ENCODE results near the gene PLA2G2C. TPM values are rescaled to one million over a fixed set of nuclear protein-coding genes. Genes with fewer than 3 reads are reported as not detected.
"Not testable (repeated sequence)": the region's sequence is repeated elsewhere in the genome, so short reads cannot be mapped to it uniquely, and the experiment has no call there.

The PLA2G2C gene, protein sequence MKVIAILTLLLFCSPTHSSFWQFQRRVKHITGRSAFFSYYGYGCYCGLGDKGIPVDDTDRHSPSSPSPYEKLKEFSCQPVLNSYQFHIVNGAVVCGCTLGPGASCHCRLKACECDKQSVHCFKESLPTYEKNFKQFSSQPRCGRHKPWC
- not detected for polyA plus RNA-seq

DNA sequence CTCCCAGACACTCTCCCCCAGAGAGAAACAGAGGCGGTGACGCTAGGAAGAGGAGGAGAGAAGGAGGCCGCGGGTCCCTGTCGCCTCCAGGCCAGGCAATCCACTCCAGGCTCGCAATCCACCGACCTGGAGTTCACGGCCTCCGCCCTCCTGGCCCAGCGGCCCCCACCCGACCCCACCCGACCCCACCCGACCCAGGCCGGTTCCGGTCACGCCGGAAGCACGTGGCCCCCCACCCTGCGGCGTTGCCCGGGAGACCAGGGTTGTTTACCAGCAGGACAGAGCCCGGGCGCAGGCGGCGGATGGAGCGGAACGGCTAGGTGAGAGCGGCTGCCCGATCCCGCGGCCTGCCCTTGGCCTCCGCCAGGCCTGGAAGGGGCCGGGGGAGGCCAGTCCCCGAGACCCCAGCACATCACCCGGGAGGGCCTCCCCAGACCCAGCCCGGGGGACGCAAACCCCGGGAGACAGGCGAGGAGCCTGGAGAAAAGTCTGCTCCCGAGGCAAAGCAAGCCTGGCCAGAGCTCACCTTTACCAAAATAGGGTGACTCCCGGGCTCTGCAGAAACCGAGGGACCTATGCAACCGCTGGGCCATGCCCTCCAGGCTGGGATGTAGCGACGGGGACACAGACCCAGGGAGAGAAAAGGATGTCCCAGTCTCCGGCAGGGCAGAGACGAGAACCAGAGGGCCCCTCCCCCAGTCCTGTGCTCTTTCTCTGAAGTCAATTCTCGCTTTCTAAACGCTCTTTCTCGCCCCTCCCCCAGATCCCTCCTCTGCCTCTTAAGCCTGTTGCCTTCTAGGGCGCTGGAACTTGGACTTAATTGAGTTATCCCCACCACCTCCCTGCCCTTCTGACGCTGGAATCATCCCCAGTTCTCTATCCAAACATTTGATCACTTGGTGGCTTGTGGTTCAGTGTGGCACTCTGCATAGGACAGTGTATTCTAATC is at the start of gene PLA2G2C, which contains the start of gene UBXN10:
Gene PLA2G2C, minus strand, starts transcription at position 685 of the 949 bp plus-strand sequence. CDS start 9,155 bp downstream, outside the sequence.
Gene UBXN10, plus strand, starts transcription at position 263 of the 949 bp plus-strand sequence. CDS start 4,466 bp downstream, outside the sequence.
- 1 to 3% (median 2%) methylated on average over 37 to 52 of the region's 52 CpGs for WGBS, 3 donors
- no peak within 1 kb of the TSS for H3K27ac ChIP-seq (ENCODE audit: low read depth, low read length)

DNA sequence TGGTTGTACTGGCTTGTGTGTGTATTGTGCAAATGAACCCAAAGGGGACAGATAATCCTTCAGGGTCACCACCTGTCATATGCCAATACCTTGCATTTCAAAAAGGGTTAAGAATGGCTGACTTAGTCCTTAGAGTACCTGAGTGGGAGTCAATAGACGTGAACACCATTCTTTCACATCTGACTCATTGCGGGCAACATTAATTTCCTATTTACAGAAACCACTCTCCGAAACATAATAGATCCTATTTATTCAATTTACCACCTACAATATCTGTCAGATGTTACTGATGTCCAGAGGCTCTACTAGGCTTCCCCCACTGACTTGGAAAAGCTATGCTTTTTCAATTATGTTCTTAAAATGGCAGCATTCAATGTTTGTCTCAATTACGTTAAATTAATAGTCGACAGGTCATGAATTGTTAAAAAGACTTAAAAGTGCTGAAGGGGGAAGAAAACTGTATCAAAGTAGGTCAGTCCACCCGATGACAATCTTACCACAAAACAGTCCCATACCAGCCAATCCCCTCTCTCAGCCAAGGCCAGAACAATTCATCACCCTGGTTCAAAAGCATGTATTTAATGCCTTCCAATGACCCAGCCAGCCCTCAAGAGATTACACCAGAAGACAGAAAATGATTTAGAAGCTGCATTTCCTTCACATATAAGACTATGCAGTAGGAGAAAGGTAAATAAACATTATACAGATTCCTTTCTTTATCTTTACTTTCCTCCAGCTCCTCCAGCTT is 48.6 kb upstream of the PLA2G2C start:
- H3K27ac ChIP-seq (ENCODE audit: low read depth, low read length): no peak overlapping the region
- 60 to 79% (median 70%) methylated on average over 6 of the region's 6 CpGs for WGBS, 3 donors

DNA sequence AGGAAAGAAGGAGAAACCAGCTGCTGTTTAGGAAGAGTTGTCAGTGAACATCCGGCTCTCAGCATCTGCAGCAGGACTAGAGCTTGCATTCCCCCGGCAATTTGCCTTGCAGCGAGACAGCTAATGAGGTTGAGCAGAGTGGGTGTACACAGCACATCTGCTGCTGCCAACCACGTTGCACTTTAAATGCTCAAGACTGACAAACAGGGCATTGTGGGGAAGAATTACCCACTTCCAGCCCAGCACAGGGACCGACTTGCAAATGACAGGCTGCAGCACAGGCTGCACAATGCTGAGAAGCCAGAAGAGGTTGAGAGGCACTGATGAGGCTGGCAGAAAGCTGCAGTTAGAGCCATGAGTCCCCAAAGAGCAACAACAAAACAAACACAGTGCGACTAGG is 47.5 kb upstream of the PLA2G2C start:
- WGBS, 3 donors: 25 to 38% (median 26%) methylated on average over 6 of the region's 6 CpGs
- H3K27ac ChIP-seq (ENCODE audit: low read depth, low read length): no peak overlapping the region

DNA sequence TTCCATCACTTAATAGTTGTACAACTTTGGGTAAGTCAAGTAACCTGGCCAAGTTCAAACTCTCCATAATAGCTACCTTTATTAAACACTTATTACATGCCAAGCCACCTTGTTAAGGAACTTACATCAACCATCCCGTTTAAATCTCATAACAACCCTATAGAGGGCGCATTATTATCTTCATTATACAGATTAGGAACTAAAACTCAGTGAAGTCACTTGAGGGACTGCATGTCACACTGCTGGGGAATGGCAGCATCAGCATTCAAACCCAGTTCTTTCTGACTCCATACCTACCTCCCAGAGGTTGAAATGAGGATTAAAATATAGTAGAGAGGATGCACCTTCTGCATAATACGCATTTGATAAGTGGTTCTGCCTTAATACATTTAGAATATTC is 47.1 kb upstream of the PLA2G2C start:
- H3K27ac ChIP-seq (ENCODE audit: low read depth, low read length): no peak overlapping the region
- 35 to 46% (median 37%) methylated on average over 3 of the region's 3 CpGs for WGBS, 3 donors

DNA sequence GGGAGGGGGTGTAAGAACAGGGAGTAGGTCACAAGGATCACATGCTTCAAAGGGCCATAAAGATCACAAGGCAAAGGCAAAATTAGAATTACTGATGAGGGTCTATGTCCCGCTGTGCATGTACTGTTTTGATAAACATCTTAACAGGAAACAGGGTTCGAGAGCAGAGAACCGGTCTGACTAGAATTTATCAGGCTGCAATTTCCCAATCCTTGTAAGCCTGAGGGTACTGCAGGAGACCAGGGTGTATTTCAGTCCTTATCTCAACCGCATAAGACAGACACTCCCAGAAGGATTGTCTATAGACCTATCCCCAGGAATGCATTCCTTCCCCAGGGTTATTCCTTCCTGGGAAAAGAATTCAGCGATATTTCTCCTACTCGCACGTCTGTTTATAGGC is 46.2 kb upstream of the PLA2G2C start:
- WGBS, 3 donors: 21 to 32% (median 30%) methylated on average over 7 of the region's 7 CpGs
- H3K27ac ChIP-seq (ENCODE audit: low read depth, low read length): not testable (repeated sequence)

DNA sequence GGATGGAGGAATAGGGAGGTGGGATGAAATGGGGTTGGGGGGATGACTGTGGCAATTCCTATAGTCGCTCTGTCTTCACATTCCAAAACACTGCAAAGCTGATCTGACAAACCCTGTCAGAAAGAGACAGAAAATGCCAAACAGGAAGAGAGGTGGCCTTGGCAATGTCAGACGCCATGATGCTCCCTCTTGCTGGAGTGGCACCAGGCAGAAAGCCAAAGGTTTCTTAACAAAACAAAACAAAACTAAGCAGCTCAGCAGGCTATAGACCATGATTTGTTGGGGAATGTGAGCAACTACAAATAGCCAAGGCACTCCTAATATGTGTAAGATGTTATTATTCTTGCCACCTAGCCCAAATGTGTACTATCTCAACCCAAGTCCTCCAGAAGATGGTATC is 42.9 kb upstream of the PLA2G2C start:
- no peak overlapping the region for H3K27ac ChIP-seq (ENCODE audit: low read depth, low read length)
- WGBS, 3 donors: 45 to 63% (median 60%) methylated on average over 2 of the region's 2 CpGs

DNA sequence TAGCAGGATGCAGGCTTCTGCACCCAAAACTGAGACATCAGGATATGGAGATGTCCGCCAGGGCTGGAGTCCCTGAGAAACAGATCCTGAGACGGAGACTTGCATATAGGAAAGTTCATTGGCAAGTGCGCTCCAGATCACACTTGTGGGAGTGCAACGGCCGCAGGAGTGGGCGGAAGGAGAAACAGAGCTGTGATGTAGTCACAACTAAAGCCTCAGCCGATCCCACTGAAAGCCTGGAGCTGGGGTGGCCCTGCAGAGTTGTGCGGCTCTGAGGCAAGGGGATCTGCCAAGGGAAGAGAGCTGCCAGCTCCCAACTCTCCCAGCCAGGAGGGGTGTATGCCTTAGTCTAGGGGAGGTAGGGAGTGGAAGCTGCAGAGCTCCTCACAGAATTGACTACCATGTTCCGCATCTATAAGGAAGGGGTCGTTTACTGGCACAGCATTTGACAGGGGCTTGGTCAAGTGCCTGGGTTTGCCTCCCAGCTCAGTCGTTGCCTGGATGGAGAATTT is 42.1 kb upstream of the PLA2G2C start:
- H3K27ac ChIP-seq (ENCODE audit: low read depth, low read length): no peak overlapping the region
- WGBS, 3 donors: 75 to 80% (median 78%) methylated on average over 11 of the region's 11 CpGs

DNA sequence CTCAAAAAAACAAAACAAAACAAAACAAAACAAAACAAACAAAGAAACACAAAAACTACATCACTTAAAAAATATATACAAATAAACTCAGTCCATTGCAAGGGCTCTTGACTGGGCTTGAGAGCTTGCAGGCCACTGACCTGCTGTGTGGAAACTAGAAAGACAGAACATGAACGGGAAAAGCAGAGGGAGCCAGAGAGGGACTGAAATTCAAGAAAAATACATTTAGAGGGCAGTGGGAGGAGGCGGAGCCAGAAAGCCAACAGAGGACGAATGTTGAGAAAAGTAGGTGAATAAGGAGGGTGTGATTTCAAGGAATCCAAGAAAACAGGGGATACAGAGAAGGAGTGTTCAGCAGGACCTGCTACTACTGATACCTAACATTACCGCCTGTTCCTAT is 41.4 kb upstream of the PLA2G2C start:
- WGBS, 3 donors: 45 to 61% (median 59%) methylated on average over 4 of the region's 4 CpGs
- no peak overlapping the region for H3K27ac ChIP-seq (ENCODE audit: low read depth, low read length)

DNA sequence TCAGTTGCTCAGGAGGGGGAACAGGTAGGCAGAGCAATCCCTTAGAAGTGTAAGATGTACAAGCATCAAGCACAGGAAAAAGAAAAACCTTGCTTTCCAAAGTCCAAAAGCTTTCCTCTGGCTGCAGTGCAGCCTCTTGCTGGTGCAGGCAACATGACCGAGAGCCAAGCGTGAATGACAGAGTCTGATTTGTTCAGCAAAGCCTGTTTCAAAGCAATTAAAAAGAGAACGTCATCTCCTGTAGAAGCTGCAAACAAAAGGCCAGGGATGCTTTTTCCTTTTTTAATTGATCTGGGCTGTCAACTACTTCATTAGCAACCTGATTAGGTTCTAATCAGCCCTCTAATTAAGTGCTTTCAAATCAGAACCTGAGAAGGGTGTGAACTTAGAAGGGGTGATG is 38.2 kb upstream of the PLA2G2C start:
- no peak overlapping the region for H3K27ac ChIP-seq (ENCODE audit: low read depth, low read length)
- 38 to 86% (median 69%) methylated on average over 3 of the region's 3 CpGs for WGBS, 3 donors

DNA sequence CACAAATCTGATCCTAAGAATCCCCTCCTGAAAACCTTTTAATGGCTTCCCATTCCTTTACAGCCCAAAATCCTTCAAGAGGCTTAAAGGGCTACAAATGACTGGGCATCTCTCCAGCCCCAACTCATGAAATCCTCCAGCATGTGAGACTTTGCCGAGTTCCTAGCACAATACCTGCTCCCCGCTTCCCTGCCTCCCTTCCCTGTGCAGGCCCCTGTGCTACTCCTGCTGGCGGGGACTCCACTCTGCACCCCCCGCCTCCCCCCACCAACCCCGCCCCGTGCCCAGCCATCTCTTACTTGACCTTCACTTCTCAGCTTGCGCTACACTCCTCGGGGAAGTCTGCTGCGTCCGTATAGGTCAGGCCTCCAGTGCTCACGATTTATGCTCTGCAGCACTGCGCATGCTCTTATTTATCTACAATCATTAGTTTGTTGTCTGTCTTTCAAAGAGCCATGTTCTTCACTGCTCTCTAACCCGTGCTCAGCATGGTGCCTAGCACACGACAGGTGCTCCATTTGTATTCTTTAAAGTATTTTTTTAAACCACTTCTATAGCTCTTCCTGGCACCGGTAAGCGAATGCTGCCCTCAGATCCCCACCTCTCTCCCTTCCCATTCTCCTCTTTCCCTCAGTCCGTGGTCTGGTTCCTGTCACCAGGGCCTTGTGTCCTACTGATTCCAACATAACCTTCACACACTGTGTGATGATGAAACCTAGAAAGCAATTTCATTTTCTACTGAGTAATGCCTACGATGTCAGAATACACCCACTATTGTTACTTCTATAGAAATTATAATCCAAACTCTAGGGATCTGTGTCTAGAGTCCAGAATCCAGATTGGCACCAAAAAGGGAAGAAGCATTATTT is 37.5 kb upstream of the PLA2G2C start:
- WGBS, 3 donors: 22 to 43% (median 41%) methylated on average over 17 to 18 of the region's 18 CpGs
- no peak overlapping the region for H3K27ac ChIP-seq (ENCODE audit: low read depth, low read length)

DNA sequence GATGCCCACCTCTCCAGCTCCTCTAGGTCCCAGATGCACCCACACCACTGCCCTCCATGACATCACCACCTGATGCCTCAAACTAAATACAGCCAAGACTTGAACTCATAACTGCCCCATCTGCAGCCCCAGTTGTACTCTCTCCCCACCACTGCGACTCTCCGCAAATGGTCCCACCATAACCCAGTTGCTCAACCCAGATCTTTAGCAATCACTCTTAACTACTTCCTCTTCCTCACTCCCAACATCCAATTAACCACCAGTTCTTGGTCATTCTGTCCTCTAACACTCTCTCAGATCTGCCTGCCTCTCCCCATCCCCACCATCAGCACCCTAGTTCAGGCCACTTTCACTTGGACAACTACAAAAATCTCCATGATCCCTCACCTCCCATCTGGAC is 36.8 kb upstream of the PLA2G2C start:
- H3K27ac ChIP-seq (ENCODE audit: low read depth, low read length): no peak overlapping the region
- 53 to 89% (median 61%) methylated on average over 2 of the region's 2 CpGs for WGBS, 3 donors

DNA sequence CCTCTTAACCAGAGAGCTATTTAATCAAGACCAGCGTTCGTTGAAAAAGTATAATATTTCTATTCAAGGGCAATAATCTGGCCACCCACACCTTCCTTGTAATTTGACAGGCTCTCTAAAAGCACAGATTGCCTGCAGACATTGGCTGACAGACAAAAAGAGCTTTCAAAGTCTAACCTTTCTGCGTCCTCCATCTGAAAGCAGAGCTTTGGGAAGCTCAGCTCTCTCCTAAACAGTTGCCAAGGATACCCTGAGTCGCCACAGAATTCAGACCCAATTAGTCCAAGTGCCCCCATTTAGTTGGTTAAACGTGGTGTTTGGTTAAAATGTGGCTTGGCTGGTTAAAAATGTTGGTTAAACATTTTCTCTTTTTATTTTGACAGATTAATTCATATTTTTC is 33.7 kb upstream of the PLA2G2C start:
- WGBS, 3 donors: 50 to 65% (median 62%) methylated on average over 5 of the region's 5 CpGs
- no peak overlapping the region for H3K27ac ChIP-seq (ENCODE audit: low read depth, low read length)

DNA sequence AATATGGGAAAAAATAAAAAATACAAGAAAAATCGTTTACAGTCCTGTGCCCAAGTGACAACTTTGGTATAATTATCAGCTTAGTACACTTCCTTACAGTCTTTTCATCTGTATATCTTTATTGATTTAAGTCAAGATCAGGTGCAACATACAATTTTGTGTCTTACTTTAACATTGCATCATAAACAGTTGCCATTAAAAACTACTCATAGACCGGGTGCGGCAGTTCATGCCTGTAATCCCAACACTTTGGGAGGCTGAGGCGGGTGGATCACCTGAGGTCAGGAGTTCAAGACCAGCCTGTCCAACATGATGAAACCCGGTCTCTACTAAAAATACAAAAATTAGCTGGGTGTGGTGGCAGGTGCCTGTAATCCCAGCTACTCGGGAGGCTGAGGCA is 32.7 kb upstream of the PLA2G2C start:
- WGBS, 3 donors: 78 to 88% (median 88%) methylated on average over 6 of the region's 6 CpGs
- H3K27ac ChIP-seq (ENCODE audit: low read depth, low read length): not testable (repeated sequence)

DNA sequence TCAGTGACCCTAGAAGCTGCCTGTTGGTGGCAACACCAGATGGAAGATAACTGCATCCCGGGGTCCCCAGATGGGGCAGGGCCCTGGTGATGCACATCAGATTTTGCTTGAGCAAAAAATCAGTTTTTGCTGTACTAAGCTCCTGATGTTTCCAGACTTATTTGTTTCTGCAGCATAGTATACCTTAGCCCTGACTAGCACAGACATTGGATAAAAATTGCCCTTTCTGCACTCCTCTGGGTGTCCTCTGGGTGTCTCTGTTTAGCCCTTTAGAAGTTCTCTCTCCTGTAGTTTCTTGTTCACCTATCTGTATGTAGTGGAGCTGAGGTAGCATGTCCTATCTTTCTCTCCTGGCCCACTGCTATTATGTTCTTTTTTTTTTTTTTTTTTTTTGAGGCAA is 30.3 kb upstream of the PLA2G2C start:
- WGBS, 3 donors: 83 to 97% (median 89%) methylated on average over 1 of the region's 1 CpG
- H3K27ac ChIP-seq (ENCODE audit: low read depth, low read length): no peak overlapping the region

DNA sequence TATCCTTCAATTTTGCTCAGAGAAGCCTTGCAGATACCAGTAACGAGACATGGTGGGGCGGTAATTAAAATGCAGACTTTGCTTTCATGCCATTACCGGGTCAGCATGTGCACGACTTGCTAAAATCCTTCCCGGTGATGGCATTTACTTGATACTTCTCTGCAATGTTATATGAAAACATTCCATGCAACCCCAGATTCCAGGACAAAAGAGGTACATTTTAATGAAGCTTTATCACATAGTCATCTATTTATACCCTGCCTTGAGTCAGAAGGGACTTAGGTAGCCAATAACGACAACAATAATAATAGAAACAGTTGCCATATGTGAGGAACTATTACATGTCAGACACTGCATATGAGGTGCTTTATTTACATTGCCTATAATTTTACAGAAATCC is 29.4 kb upstream of the PLA2G2C start:
- 60 to 85% (median 76%) methylated on average over 6 of the region's 6 CpGs for WGBS, 3 donors
- no peak overlapping the region for H3K27ac ChIP-seq (ENCODE audit: low read depth, low read length)

DNA sequence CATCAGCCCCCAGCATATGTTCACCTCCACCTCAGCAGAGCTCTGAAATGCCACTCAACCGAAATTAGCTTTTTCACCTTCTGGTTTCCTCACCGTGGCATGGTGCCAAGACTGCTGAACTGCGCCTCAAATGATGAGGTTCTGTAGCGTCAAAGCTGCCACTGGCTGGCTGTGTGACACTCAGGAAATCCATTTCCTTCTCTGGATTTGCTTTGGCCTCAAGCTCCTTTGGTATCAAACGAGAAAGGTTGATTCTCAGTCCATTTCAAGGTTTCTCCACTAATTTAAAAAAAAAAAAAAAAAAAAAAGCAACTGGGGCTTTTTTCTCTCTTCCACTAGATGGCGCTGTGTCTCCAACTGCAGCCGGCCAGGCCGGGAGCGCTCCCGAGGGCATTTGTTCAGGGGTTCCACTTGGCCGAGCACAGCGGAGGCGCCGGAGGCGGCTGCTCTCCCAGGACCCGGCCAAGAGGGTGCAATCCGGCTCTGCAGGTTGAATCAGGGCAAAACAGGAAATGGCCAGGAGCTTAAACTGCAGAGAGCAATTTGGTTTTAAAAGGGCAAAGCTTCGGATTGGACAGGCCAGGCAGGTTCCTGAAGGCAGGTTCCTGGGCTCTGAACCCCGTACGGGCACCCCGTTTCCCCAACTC is 26.5 kb upstream of the PLA2G2C start:
- WGBS, 3 donors: 3 to 5% (median 5%) methylated on average over 21 of the region's 21 CpGs
- H3K27ac ChIP-seq (ENCODE audit: low read depth, low read length): no peak overlapping the region

DNA sequence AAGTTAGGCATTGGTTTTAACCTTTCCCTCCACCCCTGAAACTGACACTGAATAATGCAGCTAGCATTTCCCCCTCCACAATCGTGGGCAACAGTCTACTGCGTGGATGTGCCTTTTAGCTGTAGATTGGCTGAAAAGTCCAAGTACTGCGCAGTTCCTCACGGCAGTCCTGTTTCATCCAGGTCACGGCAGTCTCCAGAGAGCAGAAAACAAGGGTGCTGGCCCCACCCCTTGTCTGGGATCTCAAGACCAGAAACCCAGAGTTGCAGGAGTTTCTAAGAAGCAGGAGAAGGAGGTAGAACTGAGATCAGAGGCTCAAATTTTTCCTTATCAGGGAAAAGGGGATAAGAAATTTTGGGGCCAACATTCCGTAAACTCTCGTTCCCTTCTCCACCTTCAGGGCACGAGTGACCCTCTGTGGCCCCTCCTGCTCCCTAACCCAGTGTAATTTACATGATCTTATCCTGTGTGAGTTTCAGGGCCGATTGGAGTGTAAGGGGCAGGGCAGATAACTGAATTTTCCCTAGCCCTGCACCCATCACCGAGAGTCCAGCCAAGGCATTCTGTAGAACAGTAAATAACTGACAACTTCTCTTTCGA is 25.9 kb upstream of the PLA2G2C start:
- H3K27ac ChIP-seq (ENCODE audit: low read depth, low read length): no peak overlapping the region
- WGBS, 3 donors: 58 to 66% (median 65%) methylated on average over 11 of the region's 11 CpGs

Measured in adipose tissue (tissue), 3 donors.